OCI-LY7 (cell line): ENCODE results near the gene MRTFB. TPM values are rescaled to one million over a fixed set of nuclear protein-coding genes. Genes with fewer than 3 reads are reported as not detected.

ENCODE experiments used
- BruUV-seq: library from RNA; stranded (reverse); fragments of 400-500 nt; replicated peaks from 2 replicates; lab custom pipeline; 2021; lab: Mats Ljungman, UMichigan
- CTCF ChIA-PET: fragments of 300-600 bp; sonication (Branson Sonifier 250); formaldehyde crosslinking; loops from one replicate; lab custom pipeline; 2022; ENCODE audit warnings: antibody characterized with exemption; ENCODE audit not compliant: unreplicated experiment; lab: Charles Lee
- POLR2A ChIA-PET: fragments of 300-600 bp; sonication (Branson Sonifier 250); formaldehyde crosslinking; loops from one replicate; lab custom pipeline; 2022; ENCODE audit warnings: antibody characterized with exemption; lab: Charles Lee
- DNase-seq: peaks from one replicate; pipeline ENCODE4 v3.0.0-alpha.2; 2015; ENCODE audit warnings: low spot score
- H2AFZ ChIP-seq: fragments of 200-600 bp; sonication (generic), shearing (Covaris generic); 2 replicates; pipeline ENCODE4 v1.6.1; 2014; ENCODE audit warnings: mild to moderate bottlenecking, antibody characterized with exemption, low read length, moderate library complexity
- H3K27ac ChIP-seq: fragments of 200-600 bp; sonication (generic); 2 replicates; pipeline ENCODE4 v1.5.1; 2014; ENCODE audit warnings: mixed run types, low read depth, mild to moderate bottlenecking, moderate library complexity, low read length, inconsistent platforms; ENCODE audit not compliant: poor library complexity, severe bottlenecking
- H3K36me3 ChIP-seq: fragments of 200-600 bp; sonication (generic); 2 replicates; pipeline ENCODE4 v1.6.1; 2014; ENCODE audit warnings: mild to moderate bottlenecking, antibody characterized with exemption, low read length, moderate library complexity, mixed read lengths; ENCODE audit not compliant: insufficient read depth
- H3K4me1 ChIP-seq: fragments of 200-600 bp; sonication (generic); 2 replicates; pipeline ENCODE4 v1.5.1; 2014; ENCODE audit warnings: mild to moderate bottlenecking, low read length; ENCODE audit not compliant: insufficient read depth, poor library complexity, severe bottlenecking
- H3K4me2 ChIP-seq: fragments of 200-600 bp; sonication (generic); 2 replicates; pipeline ENCODE4 v1.6.1; 2014; ENCODE audit warnings: mild to moderate bottlenecking, low read length
- H3K4me3 ChIP-seq: fragments of 200-600 bp; sonication (generic); 2 replicates; pipeline ENCODE4 v1.5.1; 2014; ENCODE audit warnings: mild to moderate bottlenecking, low read depth, low read length; ENCODE audit not compliant: poor library complexity, severe bottlenecking
- H3K79me2 ChIP-seq: fragments of 200-600 bp; sonication (generic); 2 replicates; pipeline ENCODE4 v1.6.1; 2016; ENCODE audit warnings: low read depth, mild to moderate bottlenecking, low read length, moderate library complexity, mixed read lengths; ENCODE audit not compliant: insufficient read depth
- H3K9me2 ChIP-seq: fragments of 200-600 bp; sonication (generic); 2 replicates; pipeline ENCODE4 v1.6.1; 2016; ENCODE audit warnings: mild to moderate bottlenecking, low read length, mixed read lengths; ENCODE audit not compliant: insufficient read depth
- H3K9me3 ChIP-seq: fragments of 200-600 bp; sonication (generic); 2 replicates; pipeline ENCODE4 v1.6.1; 2014; ENCODE audit warnings: mild to moderate bottlenecking, mixed run types, low read length, mixed read lengths
- H4K20me1 ChIP-seq: fragments of 200-600 bp; sonication (generic); 2 replicates; pipeline ENCODE4 v1.6.1; 2014; ENCODE audit warnings: mild to moderate bottlenecking, antibody characterized with exemption, low read length, moderate library complexity, mixed read lengths; ENCODE audit not compliant: insufficient read depth
- EZH2phosphoT487 ChIP-seq: fragments of 200-600 bp; sonication (generic); IDR thresholded peaks from 2 replicates; pipeline ENCODE4 v1.6.1; 2018; ENCODE audit warnings: low read depth, borderline replicate concordance, mild to moderate bottlenecking, mixed run types, antibody characterized with exemption, low read length, moderate library complexity, mixed read lengths
- intact Hi-C: fragments of 100-400 bp; cut with micrococcal nuclease; formaldehyde crosslinking; loops from one replicate; pipeline ENCODE4 v1.10.0; 2022; ENCODE audit not compliant: unreplicated experiment
- total RNA-seq, 2 experiments: library from RNA; depleted of rRNA in 1 of 2; stranded (reverse); fragments of >200 nt in 1 of 2; shearing (Covaris generic) in 1 of 2; gene quantifications; 2 replicates each; pipeline ENCODE4 v1.2.3, GENCODE V29; 2014 to 2022
- TF ChIP-seq, protein P1 (sequence below): fragments of 200-600 bp; sonication (generic); conservative IDR thresholded peaks from 2 replicates; pipeline ENCODE4 v1.5.1; 2014; ENCODE audit warnings: mild to moderate bottlenecking, antibody characterized with exemption, low read length, moderate library complexity, mixed read lengths

Gene MRTFB
- total RNA-seq, 2 experiments from 2014 or later = 8.5 to 21.4 TPM

DNA sequence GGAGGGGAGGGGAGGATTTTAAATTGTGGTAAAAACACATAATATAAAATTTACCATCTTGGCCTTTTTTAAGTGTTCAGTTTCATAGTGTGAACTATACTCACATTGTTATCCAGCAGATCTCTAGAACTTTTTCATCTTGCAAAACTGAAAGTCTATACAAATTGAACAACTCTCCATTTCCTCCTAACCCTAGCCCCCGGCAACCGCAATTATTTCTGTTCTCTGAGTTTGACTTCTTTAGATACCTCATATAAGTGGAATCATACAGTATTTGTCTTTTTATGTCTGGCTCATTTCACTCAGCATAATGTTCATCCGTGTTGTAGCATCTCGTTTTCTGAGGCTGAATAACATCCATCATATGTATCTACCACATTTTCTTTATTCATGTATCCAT lies 30.0 kb upstream of the MRTFB start:
- CTCF ChIA-PET = no interaction called here
- BruUV-seq = no TSS peak
- POLR2A ChIA-PET = no interaction called here
- intact Hi-C loops = no loop called here
- no peak overlapping the region for H2AFZ ChIP-seq
- no peak overlapping the region for H3K27ac ChIP-seq
- H3K9me3 ChIP-seq = no peaks in the 10 kb centered on the region
- no peaks in the 10 kb centered on the region for H3K79me2 ChIP-seq
- TF ChIP-seq, protein P1, sequence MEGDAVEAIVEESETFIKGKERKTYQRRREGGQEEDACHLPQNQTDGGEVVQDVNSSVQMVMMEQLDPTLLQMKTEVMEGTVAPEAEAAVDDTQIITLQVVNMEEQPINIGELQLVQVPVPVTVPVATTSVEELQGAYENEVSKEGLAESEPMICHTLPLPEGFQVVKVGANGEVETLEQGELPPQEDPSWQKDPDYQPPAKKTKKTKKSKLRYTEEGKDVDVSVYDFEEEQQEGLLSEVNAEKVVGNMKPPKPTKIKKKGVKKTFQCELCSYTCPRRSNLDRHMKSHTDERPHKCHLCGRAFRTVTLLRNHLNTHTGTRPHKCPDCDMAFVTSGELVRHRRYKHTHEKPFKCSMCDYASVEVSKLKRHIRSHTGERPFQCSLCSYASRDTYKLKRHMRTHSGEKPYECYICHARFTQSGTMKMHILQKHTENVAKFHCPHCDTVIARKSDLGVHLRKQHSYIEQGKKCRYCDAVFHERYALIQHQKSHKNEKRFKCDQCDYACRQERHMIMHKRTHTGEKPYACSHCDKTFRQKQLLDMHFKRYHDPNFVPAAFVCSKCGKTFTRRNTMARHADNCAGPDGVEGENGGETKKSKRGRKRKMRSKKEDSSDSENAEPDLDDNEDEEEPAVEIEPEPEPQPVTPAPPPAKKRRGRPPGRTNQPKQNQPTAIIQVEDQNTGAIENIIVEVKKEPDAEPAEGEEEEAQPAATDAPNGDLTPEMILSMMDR = no peak
- no peak for TF ChIP-seq EZH2phosphoT487
- DNase-seq = no peak
- no peak overlapping the region for H3K4me2 ChIP-seq
- no peaks in the 10 kb centered on the region for H4K20me1 ChIP-seq
- no peak overlapping the region for H3K4me3 ChIP-seq
- no peaks in the 10 kb centered on the region for H3K36me3 ChIP-seq
- H3K4me1 ChIP-seq = no peaks in the 10 kb centered on the region
- H3K9me2 ChIP-seq = no peaks in the 10 kb centered on the region

DNA sequence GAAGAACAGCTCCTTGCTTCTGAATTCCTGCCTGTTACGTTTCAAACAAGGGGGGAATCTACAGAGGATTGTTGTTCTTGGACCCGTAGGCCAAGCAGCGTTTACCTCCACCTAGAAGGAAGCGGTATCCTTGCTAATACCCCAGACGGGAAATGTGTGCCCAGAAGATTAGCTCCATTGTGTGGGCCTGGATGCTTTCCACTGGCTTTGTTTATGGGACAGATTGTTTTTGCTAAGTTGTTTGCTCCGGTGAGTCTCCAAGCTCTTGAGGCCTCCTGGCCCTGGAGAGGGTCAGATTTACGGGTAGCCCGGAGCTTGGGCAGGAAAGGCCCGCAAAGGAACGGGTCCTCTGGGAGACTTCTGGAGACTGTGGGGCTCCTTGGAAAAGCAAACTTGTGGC lies 28.4 kb upstream of the MRTFB start:
- Histone ChIP-seq H3K4me1 (no peaks in the 10 kb centered on the region), H3K4me3 (no peak overlapping the region), H3K9me2 (no peaks in the 10 kb centered on the region), H2AFZ (no peak overlapping the region), H3K27ac (no peak overlapping the region), H3K79me2 (no peaks in the 10 kb centered on the region), H3K9me3 (no peaks in the 10 kb centered on the region), H3K4me2 (no peak overlapping the region), H4K20me1 (no peaks in the 10 kb centered on the region), H3K36me3 (no peaks in the 10 kb centered on the region)
- ChIA-PET POLR2A (interaction anchor here (0.7 kb wide), 1 partner anchor 90 kb away, joined by 3 read pairs; no protein-coding TSS in a partner anchor), CTCF (no interaction called here)
- intact Hi-C loops = no loop called here
- TF ChIP-seq, protein P1 = no peak
- BruUV-seq = no TSS peak
- no peak for DNase-seq

DNA sequence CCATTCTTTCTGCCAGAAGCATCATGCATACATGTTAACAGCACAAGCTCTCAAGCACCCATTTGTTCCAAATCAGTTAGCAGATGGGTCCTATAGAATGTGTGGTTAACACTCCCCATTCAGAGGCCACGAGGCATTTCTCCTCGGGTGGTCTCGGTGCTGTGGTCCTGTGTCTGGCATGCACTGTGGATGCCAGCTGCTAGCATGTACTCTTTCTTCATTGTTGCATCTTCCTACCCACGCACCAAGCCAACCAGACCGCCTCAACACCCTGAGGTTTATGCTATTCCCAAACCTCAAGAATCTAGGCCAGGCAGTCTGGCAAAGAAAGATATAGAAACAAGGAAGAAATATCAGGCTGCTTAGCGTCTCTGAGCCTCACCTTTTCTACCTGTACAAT lies 27.8 kb upstream of the MRTFB start:
- ChIA-PET CTCF (no interaction called here), POLR2A (no interaction called here)
- no TSS peak for BruUV-seq
- no peak for DNase-seq
- no peaks in the 10 kb centered on the region for H3K4me1 ChIP-seq
- intact Hi-C loops = no loop called here
- H3K36me3 ChIP-seq = no peaks in the 10 kb centered on the region
- TF ChIP-seq, protein P1 = no peak
- TF ChIP-seq EZH2phosphoT487 = no peak
- H3K79me2 ChIP-seq = no peaks in the 10 kb centered on the region
- H4K20me1 ChIP-seq = no peaks in the 10 kb centered on the region
- H3K27ac ChIP-seq = no peak overlapping the region
- no peaks in the 10 kb centered on the region for H3K9me2 ChIP-seq
- no peak overlapping the region for H3K4me3 ChIP-seq
- H3K9me3 ChIP-seq = no peaks in the 10 kb centered on the region
- H3K4me2 ChIP-seq = no peak overlapping the region
- no peak overlapping the region for H2AFZ ChIP-seq
